ENCODE data around the gene ACOX3.
A peak's percentile ranks its signal among the peaks of the same experiment; 100 is the strongest.

ACOX3 gene

GRCh38 chr4:8322794-8323704 is 117.5 kb downstream of the ACOX3 start:
- no peak overlapping the region for H3K4me3 Mint-ChIP-seq
- ATAC-seq (replicated peaks; ENCODE audit: extremely low read depth, poor library complexity, severe bottlenecking) (no peak), DNase-seq (ENCODE audit: low spot score in 2 of 2) (no peak)
- no peak overlapping the region for H3K27ac Mint-ChIP-seq (ENCODE audit: low read depth)
- no peaks in the 10 kb centered on the region for H3K9me3 Mint-ChIP-seq
- peaks cover 2% of the 10 kb centered on the region for H3K36me3 Mint-ChIP-seq (ENCODE audit: insufficient read depth)
- no peaks in the 10 kb centered on the region for H3K27me3 Mint-ChIP-seq
- no peaks in the 10 kb centered on the region for H3K4me1 Mint-ChIP-seq

- Mint-ChIP-seq H3K4me3 (no peak overlapping the region), H3K27me3 (no peaks in the 10 kb centered on the region), H3K36me3 (ENCODE audit: insufficient read depth) (no peaks in the 10 kb centered on the region), H3K9me3 (no peaks in the 10 kb centered on the region), H3K4me1 (no peaks in the 10 kb centered on the region), H3K27ac (ENCODE audit: low read depth) (no peak overlapping the region)
- ATAC-seq (replicated peaks; ENCODE audit: extremely low read depth, poor library complexity, severe bottlenecking) = no peak
- DNase-seq (ENCODE audit: low spot score in 2 of 2) = no peak
Measured at GRCh38 chr4:8321771-8322170, 118.8 kb downstream of the ACOX3 start.

- Mint-ChIP-seq H3K27ac (ENCODE audit: low read depth) (no peak overlapping the region), H3K36me3 (ENCODE audit: insufficient read depth) (no peaks in the 10 kb centered on the region), H3K27me3 (no peaks in the 10 kb centered on the region), H3K9me3 (no peaks in the 10 kb centered on the region), H3K4me3 (no peak overlapping the region), H3K4me1 (no peaks in the 10 kb centered on the region)
- peak; percentile 54 for ATAC-seq (replicated peaks; ENCODE audit: extremely low read depth, poor library complexity, severe bottlenecking)
- DNase-seq (ENCODE audit: low spot score in 2 of 2) = no peak
Measured at GRCh38 chr4:8321220-8321619, 119.3 kb downstream of the ACOX3 start.

GRCh38 chr4:8320386-8320750 is 120.2 kb downstream of the ACOX3 start:
- Mint-ChIP-seq H3K9me3 (no peaks in the 10 kb centered on the region), H3K4me1 (no peaks in the 10 kb centered on the region), H3K27me3 (peaks cover 6% of the 10 kb centered on the region), H3K27ac (ENCODE audit: low read depth) (no peak overlapping the region), H3K4me3 (no peak overlapping the region), H3K36me3 (ENCODE audit: insufficient read depth) (no peaks in the 10 kb centered on the region)
- no peak for ATAC-seq (replicated peaks; ENCODE audit: extremely low read depth, poor library complexity, severe bottlenecking)
- no peak for DNase-seq (ENCODE audit: low spot score in 2 of 2)

- DNase-seq (ENCODE audit: low spot score in 2 of 2) (no peak), ATAC-seq (replicated peaks; ENCODE audit: extremely low read depth, poor library complexity, severe bottlenecking) (no peak)
- no peak overlapping the region for H3K4me3 Mint-ChIP-seq
- peaks cover 11% of the 10 kb centered on the region for H3K27me3 Mint-ChIP-seq
- no peaks in the 10 kb centered on the region for H3K4me1 Mint-ChIP-seq
- no peak overlapping the region for H3K27ac Mint-ChIP-seq (ENCODE audit: low read depth)
- no peaks in the 10 kb centered on the region for H3K36me3 Mint-ChIP-seq (ENCODE audit: insufficient read depth)
- no peaks in the 10 kb centered on the region for H3K9me3 Mint-ChIP-seq
Measured at GRCh38 chr4:8319731-8320385, 120.7 kb downstream of the ACOX3 start.

GRCh38 chr4:8319061-8319460 is 121.5 kb downstream of the ACOX3 start:
- DNase-seq (ENCODE audit: low spot score in 2 of 2) = no peak
- Mint-ChIP-seq H3K4me1 (no peaks in the 10 kb centered on the region), H3K36me3 (ENCODE audit: insufficient read depth) (no peaks in the 10 kb centered on the region), H3K9me3 (no peaks in the 10 kb centered on the region), H3K27me3 (peaks cover 19% of the 10 kb centered on the region), H3K4me3 (no peak overlapping the region), H3K27ac (ENCODE audit: low read depth) (no peak overlapping the region)
- no peak for ATAC-seq (replicated peaks; ENCODE audit: extremely low read depth, poor library complexity, severe bottlenecking)

- no peak overlapping the region for H3K4me3 Mint-ChIP-seq
- no peaks in the 10 kb centered on the region for H3K9me3 Mint-ChIP-seq
- no peak for ATAC-seq (replicated peaks; ENCODE audit: extremely low read depth, poor library complexity, severe bottlenecking)
- DNase-seq (ENCODE audit: low spot score in 2 of 2) = no peak
- peaks cover 25% of the 10 kb centered on the region for H3K27me3 Mint-ChIP-seq
- no peak overlapping the region for H3K27ac Mint-ChIP-seq (ENCODE audit: low read depth)
- no peaks in the 10 kb centered on the region for H3K36me3 Mint-ChIP-seq (ENCODE audit: insufficient read depth)
- no peaks in the 10 kb centered on the region for H3K4me1 Mint-ChIP-seq
Measured at GRCh38 chr4:8318509-8318908, 122.0 kb downstream of the ACOX3 start.

- Mint-ChIP-seq H3K4me1 (no peaks in the 10 kb centered on the region), H3K27me3 (peaks cover 35% of the 10 kb centered on the region), H3K4me3 (no peak overlapping the region), H3K36me3 (ENCODE audit: insufficient read depth) (no peaks in the 10 kb centered on the region), H3K27ac (ENCODE audit: low read depth) (no peak overlapping the region), H3K9me3 (peaks cover 4% of the 10 kb centered on the region)
- ATAC-seq (replicated peaks; ENCODE audit: extremely low read depth, poor library complexity, severe bottlenecking) (no peak), DNase-seq (ENCODE audit: low spot score in 2 of 2) (no peak)
Measured at GRCh38 chr4:8317474-8317873, 123.0 kb downstream of the ACOX3 start.

GRCh38 chr4:8316911-8317351 is 123.6 kb downstream of the ACOX3 start:
- H3K27me3 Mint-ChIP-seq = peaks cover 41% of the 10 kb centered on the region
- no peaks in the 10 kb centered on the region for H3K36me3 Mint-ChIP-seq (ENCODE audit: insufficient read depth)
- ATAC-seq (replicated peaks; ENCODE audit: extremely low read depth, poor library complexity, severe bottlenecking) (no peak), DNase-seq (ENCODE audit: low spot score in 2 of 2) (no peak)
- no peak overlapping the region for H3K4me3 Mint-ChIP-seq
- no peak overlapping the region for H3K27ac Mint-ChIP-seq (ENCODE audit: low read depth)
- peaks cover 8% of the 10 kb centered on the region for H3K9me3 Mint-ChIP-seq
- H3K4me1 Mint-ChIP-seq = no peaks in the 10 kb centered on the region
